ENCODE results near the gene C3orf49.

DNA sequence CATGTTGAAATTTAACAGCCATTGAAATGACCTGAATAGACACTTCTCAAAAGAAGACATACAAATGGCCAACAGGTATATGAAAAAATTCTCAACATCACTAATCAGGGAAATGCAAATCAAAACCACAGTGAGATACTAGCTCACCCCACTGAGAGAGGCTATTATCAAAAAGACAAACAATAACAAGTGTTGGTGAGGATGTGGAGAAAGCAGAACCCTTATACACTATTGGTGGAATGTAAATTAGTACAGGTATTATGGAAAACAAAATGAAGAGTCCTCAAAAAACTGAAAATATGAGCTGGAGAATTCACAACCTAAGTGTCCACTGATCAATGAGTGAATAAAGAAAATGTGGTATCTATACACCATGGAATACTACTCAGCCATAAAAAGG is 23.0 kb downstream of the C3orf49 start:
- TF ChIP-seq, protein P1, sequence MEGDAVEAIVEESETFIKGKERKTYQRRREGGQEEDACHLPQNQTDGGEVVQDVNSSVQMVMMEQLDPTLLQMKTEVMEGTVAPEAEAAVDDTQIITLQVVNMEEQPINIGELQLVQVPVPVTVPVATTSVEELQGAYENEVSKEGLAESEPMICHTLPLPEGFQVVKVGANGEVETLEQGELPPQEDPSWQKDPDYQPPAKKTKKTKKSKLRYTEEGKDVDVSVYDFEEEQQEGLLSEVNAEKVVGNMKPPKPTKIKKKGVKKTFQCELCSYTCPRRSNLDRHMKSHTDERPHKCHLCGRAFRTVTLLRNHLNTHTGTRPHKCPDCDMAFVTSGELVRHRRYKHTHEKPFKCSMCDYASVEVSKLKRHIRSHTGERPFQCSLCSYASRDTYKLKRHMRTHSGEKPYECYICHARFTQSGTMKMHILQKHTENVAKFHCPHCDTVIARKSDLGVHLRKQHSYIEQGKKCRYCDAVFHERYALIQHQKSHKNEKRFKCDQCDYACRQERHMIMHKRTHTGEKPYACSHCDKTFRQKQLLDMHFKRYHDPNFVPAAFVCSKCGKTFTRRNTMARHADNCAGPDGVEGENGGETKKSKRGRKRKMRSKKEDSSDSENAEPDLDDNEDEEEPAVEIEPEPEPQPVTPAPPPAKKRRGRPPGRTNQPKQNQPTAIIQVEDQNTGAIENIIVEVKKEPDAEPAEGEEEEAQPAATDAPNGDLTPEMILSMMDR (IDR thresholded peaks at IDR 0.05): no peak
- TF ChIP-seq EP300 (IDR thresholded peaks at IDR 0.05): no peak
- no peak for TF ChIP-seq POLR2A (IDR thresholded peaks at IDR 0.05)

All from tibial nerve (tissue), 4 donors.